HepG2 (cell line): ENCODE data around the gene PNLDC1. TPM values are rescaled to one million over a fixed set of nuclear protein-coding genes. Genes with fewer than 3 reads are reported as not detected.

Experiments
- BORCS8-MEF2B ChIP-seq: sonication (generic); formaldehyde crosslinking; IDR thresholded peaks from 2 replicates; pipeline ENCODE4 v1.8.0; 2022; ENCODE audit warnings: mild to moderate bottlenecking, missing genetic modification reagents
- FIP1L1 ChIP-seq: fragments of 200-400 bp; formaldehyde crosslinking; IDR thresholded peaks from 2 replicates; pipeline ENCODE4 v1.6.1; 2018; ENCODE audit warnings: low read depth, mild to moderate bottlenecking, low read length, moderate library complexity, borderline replicate concordance; ENCODE audit not compliant: insufficient read depth
- FOXO1 ChIP-seq: sonication (generic); formaldehyde crosslinking; IDR thresholded peaks from 2 replicates; pipeline ENCODE4 v1.4.0; 2020; ENCODE audit warnings: missing genetic modification reagents
- GPBP1L1 ChIP-seq: sonication (generic); formaldehyde crosslinking; IDR thresholded peaks from 2 replicates; pipeline ENCODE4 v1.5.0; 2020; ENCODE audit warnings: mild to moderate bottlenecking, missing genetic modification reagents
- HMGXB4 ChIP-seq, 2 experiments: sonication (generic) in 1 of 2; formaldehyde crosslinking in 1 of 2; IDR thresholded peaks; 2 replicates each; pipeline versions ENCODE4 v1.4.0 to v1.6.1; 2018 to 2020; ENCODE audit warnings: missing genetic modification reagents in 2 of 2, borderline replicate concordance in 1 of 2, low read depth in 1 of 2, mild to moderate bottlenecking in 1 of 2, missing biosample characterization in 1 of 2
- HNRNPL ChIP-seq: fragments of 200-400 bp; formaldehyde crosslinking; IDR thresholded peaks from 2 replicates; pipeline ENCODE4 v1.6.1; 2017; ENCODE audit warnings: mild to moderate bottlenecking, low read depth, low read length
- IKZF5 ChIP-seq: IDR thresholded peaks from 2 replicates; pipeline ENCODE4 v1.6.1; 2018; ENCODE audit warnings: missing genetic modification reagents, mild to moderate bottlenecking, missing compliant biosample characterization
- KDM5B ChIP-seq: sonication (generic); formaldehyde crosslinking; IDR thresholded peaks from 2 replicates; pipeline ENCODE4 v1.4.0; 2020; ENCODE audit warnings: missing genetic modification reagents, mild to moderate bottlenecking, borderline replicate concordance
- MED13 ChIP-seq: sonication (generic); formaldehyde crosslinking; IDR thresholded peaks from 2 replicates; pipeline ENCODE4 v1.5.0; 2020; ENCODE audit warnings: missing genetic modification reagents
- MEF2D ChIP-seq: sonication (generic); formaldehyde crosslinking; IDR thresholded peaks from 2 replicates; pipeline ENCODE4 v1.5.1; 2020; ENCODE audit warnings: mild to moderate bottlenecking, missing genetic modification reagents
- NFE2L2 ChIP-seq: fragments of 150-350 bp; IDR thresholded peaks from 2 replicates; pipeline ENCODE4 v1.6.1; 2014; ENCODE audit warnings: low read length
- NFKBIZ ChIP-seq: IDR thresholded peaks from 2 replicates; pipeline ENCODE4 v1.6.1; 2018; ENCODE audit warnings: missing genetic modification reagents, missing compliant biosample characterization
- PPARG ChIP-seq: conservative IDR thresholded peaks from 2 replicates; pipeline ENCODE4 v1.6.1; 2016; ENCODE audit warnings: missing biosample characterization, missing genetic modification reagents
- RARG ChIP-seq: sonication (generic); formaldehyde crosslinking; IDR thresholded peaks from 2 replicates; pipeline ENCODE4 v1.4.0; 2020; ENCODE audit warnings: low read depth, mild to moderate bottlenecking, missing genetic modification reagents
- RBFOX2 ChIP-seq: fragments of 200-400 bp; formaldehyde crosslinking; IDR thresholded peaks from 2 replicates; pipeline ENCODE4 v1.6.1; 2017; ENCODE audit warnings: low read depth, mild to moderate bottlenecking, low read length
- TFAP4 ChIP-seq: sonication (generic); IDR thresholded peaks from 2 replicates; pipeline ENCODE4 v1.6.1; 2016; ENCODE audit warnings: low read depth, borderline replicate concordance
- ZFP62 ChIP-seq: sonication (generic); formaldehyde crosslinking; IDR thresholded peaks from 2 replicates; pipeline ENCODE4 v1.4.0; 2020; ENCODE audit warnings: missing genetic modification reagents
- ZNF251 ChIP-seq: sonication (generic); formaldehyde crosslinking; IDR thresholded peaks from 2 replicates; pipeline ENCODE4 v1.9.0; 2021; ENCODE audit warnings: mild to moderate bottlenecking, missing genetic modification reagents
- ZNF253 ChIP-seq: sonication (generic); formaldehyde crosslinking; IDR thresholded peaks from 2 replicates; pipeline ENCODE4 v1.8.0; 2022; ENCODE audit warnings: mild to moderate bottlenecking, missing genetic modification reagents, borderline replicate concordance
- ZNF383 ChIP-seq: sonication (generic); formaldehyde crosslinking; IDR thresholded peaks from 2 replicates; pipeline ENCODE4 v1.4.0; 2020; ENCODE audit warnings: missing genetic modification reagents, mild to moderate bottlenecking, borderline replicate concordance
- ZNF510 ChIP-seq: sonication (generic); formaldehyde crosslinking; IDR thresholded peaks from 2 replicates; pipeline ENCODE4 v1.4.0; 2020; ENCODE audit warnings: low read depth, mild to moderate bottlenecking, missing genetic modification reagents
- ZNF709 ChIP-seq: sonication (generic); formaldehyde crosslinking; IDR thresholded peaks from 2 replicates; pipeline ENCODE4 v1.5.0; 2020; ENCODE audit warnings: mild to moderate bottlenecking, missing genetic modification reagents
- ZNF792 ChIP-seq: IDR thresholded peaks from 2 replicates; pipeline ENCODE4 v1.6.1; 2016
- polyA plus RNA-seq, 8 experiments: library from polyadenylated mRNA; depleted of rRNA in 3 of 8; stranded (reverse) in 7 of 8; unstranded in 1 of 8; fragments of >200 nt; fragmentation: Illumina TruSeq in 4 of 8; extraction: Trizol in 4 of 8; gene quantifications; 2 replicates each; pipeline versions ENCODE4 v1.2.1 to v1.2.3, GENCODE V29; 2011 to 2016; ENCODE audit warnings: low read depth in 4 of 8, missing spikeins in 1 of 8, mixed read lengths in 1 of 8; ENCODE audit not compliant: insufficient read depth in 1 of 8
- total RNA-seq, 5 experiments: library from RNA; depleted of rRNA; stranded (reverse); fragments of >200 nt; fragmentation: Illumina TruSeq; extraction: Trizol; gene quantifications; 2 replicates each; pipeline ENCODE4 v1.2.3, GENCODE V29; 2016; ENCODE audit warnings: low read depth in 1 of 5

The PNLDC1 gene
- total and polyA plus RNA-seq, 2 of the 13 experiments (the other 11 are each of a cell fraction or from before 2014, with no cell fraction given): not detected

- TF ChIP-seq HMGXB4 (CRISPR knock-in tag; IDR thresholded peaks at IDR 0.05; ENCODE audit: borderline replicate concordance in 1 of 2, low read depth in 1 of 2): peak in 1 of 2 experiments; percentile 80; a peak in 2 of 4 replicates
- TF ChIP-seq IKZF5 (CRISPR knock-in tag): no peak
- no peak for TF ChIP-seq GPBP1L1 (CRISPR knock-in tag)
- no peak for TF ChIP-seq MEF2D (CRISPR knock-in tag)
- TF ChIP-seq ZNF253: no peak
- TF ChIP-seq NFKBIZ: no peak
- no peak for TF ChIP-seq ZNF251 (CRISPR knock-in tag)
- no peak for TF ChIP-seq FIP1L1
- no peak for TF ChIP-seq NFE2L2
- TF ChIP-seq BORCS8-MEF2B (CRISPR knock-in tag): no peak
- TF ChIP-seq ZNF510 (CRISPR knock-in tag): no peak; the same call in none of the 2 replicates
- 0 out of 2 replicates have a peak, but pooled peaks have one; percentile 13 for TF ChIP-seq PPARG (CRISPR knock-in tag)
- no peak for TF ChIP-seq MED13 (CRISPR knock-in tag)
- no peak for TF ChIP-seq HNRNPL
- no peak; the same call in none of the 2 replicates for TF ChIP-seq KDM5B (CRISPR knock-in tag)
- TF ChIP-seq ZNF792: peak; percentile 37; the same call in 1 of the 2 replicates
- TF ChIP-seq ZFP62: no peak
- TF ChIP-seq FOXO1 (CRISPR knock-in tag): peak; percentile 26; the same call in 1 of the 2 replicates
- no peak for TF ChIP-seq ZNF383
- no peak for TF ChIP-seq RARG (CRISPR knock-in tag)
- TF ChIP-seq RBFOX2: peak; percentile 73
- TF ChIP-seq ZNF709: no peak
- TF ChIP-seq TFAP4: no peak; the same call in 1 of the 2 replicates
Observed at GRCh38 chr6:159790149-159790955, 9.7 kb upstream of the PNLDC1 start, which contains the start of gene MRPL18 (continued).
